Endothelial cell of umbilical vein (primary cell): Measurements from ENCODE around the gene EPN2. TPM values are rescaled to one million over a fixed set of nuclear protein-coding genes. Genes with fewer than 3 reads are reported as not detected.

Experiments used
- BruUV-seq: library from RNA; stranded (reverse); fragments of 400-500 nt; replicated peaks from 2 replicates; lab custom pipeline; 2021; lab: Mats Ljungman, UMichigan
- CTCF ChIA-PET: fragments of 300-600, 350-600 bp; sonication (Branson Sonifier 250); formaldehyde crosslinking; loops from one replicate; lab custom pipeline; 2021; ENCODE audit warnings: antibody characterized with exemption, inconsistent platforms; lab: Charles Lee
- POLR2A ChIA-PET: fragments of 300-600, 350-600 bp; sonication (Branson Sonifier 250); formaldehyde crosslinking; loops from one replicate; lab custom pipeline; 2021; ENCODE audit warnings: antibody characterized with exemption, inconsistent platforms; lab: Charles Lee
- DNase-seq: peaks from one replicate; pipeline ENCODE4 v3.0.0-alpha.2; 2011; ENCODE audit warnings: low read depth, low spot score
- FAIRE-seq: peaks from 2 replicates; lab custom pipeline; 2011; peaks lifted over from hg19 to GRCh38; lab: Jason Lieb, UNC
- H2AFZ ChIP-seq: 2 replicates; pipeline ENCODE4 v1.6.0; 2012; ENCODE audit warnings: low read depth, low read length, control low read depth, inconsistent platforms
- H3K27ac ChIP-seq: 2 replicates; pipeline ENCODE4 v1.5.1; 2011; ENCODE audit warnings: low read depth, mild to moderate bottlenecking, control low read depth, low read length, moderate library complexity; ENCODE audit not compliant: insufficient read depth
- H3K27me3 ChIP-seq, 2 experiments: 2 replicates each; pipeline versions ENCODE4 v1.6.0 to v1.6.1; 2011; ENCODE audit warnings: low read length in 2 of 2, mixed read lengths in 1 of 2; ENCODE audit not compliant: control insufficient read depth in 2 of 2, insufficient read depth in 2 of 2
- H3K36me3 ChIP-seq, 2 experiments: 2 replicates in 1 of 2; 3 replicates in 1 of 2; pipeline ENCODE4 v1.5.1; 2011; ENCODE audit warnings: low read length in 2 of 2, mild to moderate bottlenecking in 1 of 2, moderate library complexity in 1 of 2; ENCODE audit not compliant: control insufficient read depth in 2 of 2, insufficient read depth in 2 of 2; ENCODE audit errors: extremely low read depth in 1 of 2
- H3K4me1 ChIP-seq: 3 replicates; pipeline ENCODE4 v1.5.1; 2011; ENCODE audit warnings: mild to moderate bottlenecking, low read length; ENCODE audit not compliant: control insufficient read depth, insufficient read depth; ENCODE audit errors: extremely low read depth
- H3K4me2 ChIP-seq: 2 replicates; pipeline ENCODE4 v1.6.1; 2011; ENCODE audit warnings: low read length, control low read depth, mixed read lengths; ENCODE audit not compliant: insufficient read depth
- H3K4me3 ChIP-seq, 3 experiments: fragments of 200-600 bp in 1 of 3; sonication (generic), shearing (Covaris generic) in 1 of 3; replicated peaks in 1 of 3; 2 replicates each; pipeline ENCODE4 v1.5.1; 2011 to 2016; ENCODE audit warnings: control low read depth in 3 of 3, low read length in 3 of 3, mild to moderate bottlenecking in 2 of 3, inconsistent platforms in 1 of 3, low read depth in 1 of 3, moderate library complexity in 1 of 3; ENCODE audit not compliant: insufficient read depth in 1 of 3
- H3K79me2 ChIP-seq: 2 replicates; pipeline ENCODE4 v1.6.0; 2012; ENCODE audit warnings: low read length, inconsistent platforms; ENCODE audit not compliant: control insufficient read depth, insufficient read depth
- H3K9ac ChIP-seq: replicated peaks from 2 replicates; pipeline ENCODE3; 2011; ENCODE audit warnings: low read length, control low read depth; ENCODE audit not compliant: insufficient read depth; ENCODE audit errors: extremely low read depth
- H3K9me1 ChIP-seq: replicated peaks from 3 replicates; pipeline ENCODE4 v1.6.0; 2011; ENCODE audit warnings: mild to moderate bottlenecking, low read length; ENCODE audit not compliant: control insufficient read depth, insufficient read depth; ENCODE audit errors: extremely low read depth
- H3K9me3 ChIP-seq: replicated peaks from 2 replicates; pipeline ENCODE4 v1.5.1; 2012; ENCODE audit warnings: low read length, inconsistent platforms; ENCODE audit not compliant: control insufficient read depth, insufficient read depth
- H4K20me1 ChIP-seq: replicated peaks from 2 replicates; pipeline ENCODE3; 2011; ENCODE audit warnings: mild to moderate bottlenecking, low read length; ENCODE audit not compliant: control insufficient read depth, insufficient read depth; ENCODE audit errors: extremely low read depth
- CTCF ChIP-seq, 2 donors: IDR thresholded peaks; 1 replicate in 1 of 2; 2 replicates in 1 of 2; pipeline ENCODE4 v1.5.1; 2011; ENCODE audit warnings: low read length in 2 of 2, mild to moderate bottlenecking in 2 of 2, moderate library complexity in 2 of 2, control low read depth in 1 of 2, inconsistent platforms in 1 of 2, low read depth in 1 of 2; ENCODE audit not compliant: insufficient read depth in 1 of 2; ENCODE audit errors: extremely low read depth in 1 of 2
- EZH2 ChIP-seq: IDR thresholded peaks from 2 replicates; pipeline ENCODE4 v1.6.1; 2012; ENCODE audit warnings: borderline replicate concordance, low read depth, mild to moderate bottlenecking, moderate library complexity, low read length, inconsistent platforms; ENCODE audit not compliant: severe bottlenecking
- FOS ChIP-seq: IDR thresholded peaks from 2 replicates; pipeline ENCODE4 v1.6.1; 2011; ENCODE audit warnings: mild to moderate bottlenecking, low read length, moderate library complexity, borderline replicate concordance; ENCODE audit not compliant: insufficient read depth
- MAX ChIP-seq: IDR thresholded peaks from 2 replicates; pipeline ENCODE4 v1.6.1; 2011; ENCODE audit not compliant: insufficient read depth, insufficient read length
- MYC ChIP-seq: IDR thresholded peaks from one replicate; pipeline ENCODE4 v1.6.1; 2011; ENCODE audit warnings: mild to moderate bottlenecking, low read depth, low read length
- POLR2A ChIP-seq: IDR thresholded peaks from 2 replicates; pipeline ENCODE4 v1.6.1; 2012; ENCODE audit warnings: low read depth, mild to moderate bottlenecking, control low read depth, low read length
- POLR2AphosphoS5 ChIP-seq: IDR thresholded peaks from 2 replicates; pipeline ENCODE4 v1.6.1; 2012; ENCODE audit warnings: low read depth, mild to moderate bottlenecking, control low read depth, low read length, moderate library complexity; ENCODE audit not compliant: insufficient read depth
- dilution Hi-C: fragments of 300-500 bp; cut with MboI; formaldehyde crosslinking; loops from one replicate; pipeline ENCODE4 v1.15.0; 2019; ENCODE audit warnings: low sequenced_read_pairs; ENCODE audit not compliant: extremely low pct_ligation_motif_present
- intact Hi-C: fragments of 100-400 bp; cut with micrococcal nuclease; formaldehyde crosslinking; loops from one replicate; pipeline ENCODE4 v1.10.0; 2022
- polyA plus RNA-seq, 4 experiments: library from polyadenylated mRNA; depleted of rRNA in 3 of 4; stranded (reverse) in 3 of 4; unstranded in 1 of 4; fragments of >200 nt; gene quantifications; 2 replicates each; pipeline versions ENCODE4 v1.2.1 to v1.2.3, GENCODE V29; 2011 to 2012; ENCODE audit warnings: missing spikeins in 1 of 4
- total RNA-seq: library from RNA; stranded (reverse); gene quantifications from 2 replicates; pipeline ENCODE4 v1.2.3, GENCODE V29; 2021

EPN2 gene
- total and polyA plus RNA-seq, 2 donors (not counting 3 experiments of a cell fraction or from before 2014, with no cell fraction given): 40.3 to 70.5 TPM

- peaks cover 50% of the 10 kb centered on the region for H3K79me2 ChIP-seq
- H3K9ac ChIP-seq: peak overlapping the region; percentile 33
- H3K27me3 ChIP-seq: no peaks in the 10 kb centered on the region
- no peak overlapping the region for H2AFZ ChIP-seq
- peaks cover 37% of the 10 kb centered on the region for H3K4me1 ChIP-seq
- TF ChIP-seq MYC (no peak), MAX (no peak), FOS (no peak), EZH2 (no peak), POLR2AphosphoS5 (no peak), CTCF (IDR thresholded peaks at IDR 0.05; ENCODE audit: extremely low read depth in 1 of 2, insufficient read depth in 1 of 2, low read depth in 1 of 2, low read length in 2 of 2) (no peak), POLR2A (no peak)
- H4K20me1 ChIP-seq: no peaks in the 10 kb centered on the region
- intact Hi-C loops (loop anchor here (1.0 to 5.0 kb wide), 3 partner anchors 11 to 184 kb away; no protein-coding TSS in a partner anchor), dilution Hi-C loops (no loop called here)
- no peaks in the 10 kb centered on the region for H3K9me3 ChIP-seq
- peak overlapping the region; percentile 80 for H3K27ac ChIP-seq
- peak; percentile 75 for DNase-seq
- no TSS peak for BruUV-seq
- no peaks in the 10 kb centered on the region for H3K36me3 ChIP-seq
- ChIA-PET CTCF (interaction anchor here (0.6 to 2.1 kb wide), 8 partner anchors 8 to 184 kb away, joined by 3 to 7 read pairs (median 4); partner anchors contain the start of gene B9D1), POLR2A (no interaction called here)
- H3K4me3 ChIP-seq: no peak overlapping the region
- no peaks in the 10 kb centered on the region for H3K9me1 ChIP-seq
- peak; percentile 40 for FAIRE-seq
- H3K4me2 ChIP-seq: peak overlapping the region; percentile 50
These were observed 25.8 kb downstream of the EPN2 start for GRCh38 chr17:19262650-19263631.
